ENCODE measurements around the gene PTPRCAP. TPM values are rescaled to one million over a fixed set of nuclear protein-coding genes. Genes with fewer than 3 reads are reported as not detected.
A peak's percentile ranks its signal among the peaks of the same experiment; 100 is the strongest.
"Not testable (repeated sequence)": the region's sequence is repeated elsewhere in the genome, so short reads cannot be mapped to it uniquely, and the experiment has no call there.

PTPRCAP gene
- polyA plus RNA-seq, 4 donors, result 1.3 to 2.5 (median 2.2) TPM

GRCh38 chr11:67412495-67413179, 24.8 kb downstream of the PTPRCAP start:
- DNase-seq (ENCODE audit: low read depth in 4 of 4, low spot score in 2 of 4), result no peak

- no peak for DNase-seq (ENCODE audit: low read depth in 4 of 4, low spot score in 2 of 4)
Measured at GRCh38 chr11:67411785-67412152, 25.7 kb downstream of the PTPRCAP start.

- no peak for DNase-seq (ENCODE audit: low read depth in 4 of 4, low spot score in 2 of 4)
Measured at GRCh38 chr11:67410984-67411784, 26.3 kb downstream of the PTPRCAP start.

- no peak for DNase-seq (ENCODE audit: low read depth in 4 of 4, low spot score in 2 of 4)
Measured at GRCh38 chr11:67410369-67410831, 27.1 kb downstream of the PTPRCAP start.

- no peak for DNase-seq (ENCODE audit: low read depth in 4 of 4, low spot score in 2 of 4)
Measured at GRCh38 chr11:67409781-67410368, 27.6 kb downstream of the PTPRCAP start.

- no peak for DNase-seq (ENCODE audit: low read depth in 4 of 4, low spot score in 2 of 4)
Measured at GRCh38 chr11:67409261-67409666, 28.2 kb downstream of the PTPRCAP start.

GRCh38 chr11:67408437-67409200, 28.9 kb downstream of the PTPRCAP start:
- no peak for DNase-seq (ENCODE audit: low read depth in 4 of 4, low spot score in 2 of 4)

GRCh38 chr11:67407688-67408163, 29.8 kb downstream of the PTPRCAP start:
- DNase-seq (ENCODE audit: low read depth in 4 of 4, low spot score in 2 of 4), result no peak

GRCh38 chr11:67406969-67407687, 30.4 kb downstream of the PTPRCAP start:
- no peak for DNase-seq (ENCODE audit: low read depth in 4 of 4, low spot score in 2 of 4)

GRCh38 chr11:67406420-67406968, 31.0 kb downstream of the PTPRCAP start:
- no peak for DNase-seq (ENCODE audit: low read depth in 4 of 4, low spot score in 2 of 4)

GRCh38 chr11:67405688-67406339, 31.7 kb downstream of the PTPRCAP start:
- no peak for DNase-seq (ENCODE audit: low read depth in 4 of 4, low spot score in 2 of 4)

GRCh38 chr11:67405196-67405567, 32.3 kb downstream of the PTPRCAP start:
- DNase-seq (ENCODE audit: low read depth in 4 of 4, low spot score in 2 of 4), result no peak

- no peak for DNase-seq (ENCODE audit: low read depth in 4 of 4, low spot score in 2 of 4)
Measured at GRCh38 chr11:67404515-67405195, 32.8 kb downstream of the PTPRCAP start.

GRCh38 chr11:67403085-67403484, 34.4 kb downstream of the PTPRCAP start:
- not testable (repeated sequence) for DNase-seq (ENCODE audit: low read depth in 4 of 4, low spot score in 2 of 4)

- DNase-seq (ENCODE audit: low read depth in 4 of 4, low spot score in 2 of 4), result not testable (repeated sequence)
Measured at GRCh38 chr11:67402192-67402839, 35.2 kb downstream of the PTPRCAP start.

- DNase-seq (ENCODE audit: low read depth in 4 of 4, low spot score in 2 of 4), result peak in 3 of 4 donors; percentile 71 to 77 (median 72)
Measured at GRCh38 chr11:67401495-67402191, 35.8 kb downstream of the PTPRCAP start, which contains the start of gene PPP1CA. Gene PPP1CA, minus strand, starts transcription at chr11:67401858. Its CDS starts 76 bp downstream, at chr11:67401782.

- no peak for DNase-seq (ENCODE audit: low read depth in 4 of 4, low spot score in 2 of 4)
Measured at GRCh38 chr11:67400942-67401494, 36.5 kb downstream of the PTPRCAP start.
